HTR-8/SVneo (cell line): Measurements from ENCODE around the gene PANK4.

Source experiments
- DNase-seq: peaks from one replicate; pipeline ENCODE4 v3.0.0; 2011; ENCODE audit warnings: low spot score, mixed read lengths; ENCODE audit not compliant: insufficient read length
- FAIRE-seq: peaks from 2 replicates; lab custom pipeline; 2011; peaks lifted over from hg19 to GRCh38; lab: Jason Lieb, UNC

PANK4 gene

GRCh38 chr1:2502661-2503553 lies 23.5 kb downstream of the PANK4 start:
- no peak for FAIRE-seq

GRCh38 chr1:2502210-2502609 lies 24.2 kb downstream of the PANK4 start:
- FAIRE-seq = no peak
- DNase-seq = no peak

More at GRCh38 chr1:2502661-2503553, 23.5 kb downstream of the PANK4 start:
- no peak for DNase-seq

- no peak for DNase-seq
- no peak for FAIRE-seq
Measured at GRCh38 chr1:2501820-2502119, 24.6 kb downstream of the PANK4 start.

GRCh38 chr1:2501041-2501819 lies 25.2 kb downstream of the PANK4 start:
- DNase-seq (no peak), FAIRE-seq (no peak)

GRCh38 chr1:2499986-2500596 lies 26.3 kb downstream of the PANK4 start:
- no peak for FAIRE-seq
- DNase-seq = no peak

- FAIRE-seq = no peak
Measured at GRCh38 chr1:2499260-2499659, 27.1 kb downstream of the PANK4 start.

GRCh38 chr1:2498648-2499047 lies 27.7 kb downstream of the PANK4 start:
- FAIRE-seq = no peak
- no peak for DNase-seq

More at GRCh38 chr1:2499260-2499659, 27.1 kb downstream of the PANK4 start:
- no peak for DNase-seq

- DNase-seq (no peak), FAIRE-seq (no peak)
Measured at GRCh38 chr1:2497891-2498290, 28.5 kb downstream of the PANK4 start.

GRCh38 chr1:2496746-2497145 lies 29.6 kb downstream of the PANK4 start:
- FAIRE-seq (no peak), DNase-seq (no peak)

GRCh38 chr1:2496087-2496622 lies 30.2 kb downstream of the PANK4 start:
- FAIRE-seq (no peak), DNase-seq (no peak)

GRCh38 chr1:2495546-2495945 lies 30.9 kb downstream of the PANK4 start:
- FAIRE-seq (no peak), DNase-seq (no peak)

- DNase-seq (no peak), FAIRE-seq (no peak)
Measured at GRCh38 chr1:2495026-2495425, 31.4 kb downstream of the PANK4 start.

GRCh38 chr1:2494323-2494693 lies 32.1 kb downstream of the PANK4 start:
- FAIRE-seq (peak; percentile 49), DNase-seq (peak; percentile 75)

- no peak for DNase-seq
- FAIRE-seq = no peak
Measured at GRCh38 chr1:2493691-2494322, 32.6 kb downstream of the PANK4 start.

- FAIRE-seq = no peak
- no peak for DNase-seq
Measured at GRCh38 chr1:2493218-2493617, 33.2 kb downstream of the PANK4 start.

- FAIRE-seq = no peak
Measured at GRCh38 chr1:2492091-2492490, 34.3 kb downstream of the PANK4 start.

GRCh38 chr1:2489615-2490014 lies 36.8 kb downstream of the PANK4 start:
- FAIRE-seq (no peak), DNase-seq (no peak)

More at GRCh38 chr1:2492091-2492490, 34.3 kb downstream of the PANK4 start:
- no peak for DNase-seq

GRCh38 chr1:2488688-2489087 lies 37.7 kb downstream of the PANK4 start:
- DNase-seq (no peak), FAIRE-seq (no peak)

- FAIRE-seq (no peak), DNase-seq (no peak)
Measured at GRCh38 chr1:2486558-2486957, 39.8 kb downstream of the PANK4 start.

- DNase-seq = no peak
- no peak for FAIRE-seq
Measured at GRCh38 chr1:2486041-2486440, 40.4 kb downstream of the PANK4 start.
